H9 (cell line): ENCODE measurements around the gene FHOD3. TPM values are rescaled to one million over a fixed set of nuclear protein-coding genes. Genes with fewer than 3 reads are reported as not detected.

Experiments used
- DNase-seq: peaks from one replicate; pipeline ENCODE4 v3.0.0-alpha.2; 2017
- H2AFZ ChIP-seq: one replicate; pipeline ENCODE4 v1.6.1; 2013; ENCODE audit warnings: mild to moderate bottlenecking, low read length, control low read depth, moderate library complexity
- H2AK5ac ChIP-seq: 2 replicates; pipeline ENCODE4 v1.6.1; 2013; ENCODE audit warnings: low read length, control low read depth, mixed read lengths; ENCODE audit not compliant: insufficient read length
- H2BK120ac ChIP-seq: one replicate; pipeline ENCODE4 v1.6.1; 2013; ENCODE audit warnings: low read depth, mild to moderate bottlenecking, low read length, control low read depth, inconsistent platforms; ENCODE audit not compliant: poor library complexity, severe bottlenecking
- H2BK12ac ChIP-seq: 2 replicates; pipeline ENCODE4 v1.6.1; 2013; ENCODE audit warnings: low read length, control low read depth, mixed read lengths, low read depth; ENCODE audit not compliant: insufficient read length
- H2BK15ac ChIP-seq: 2 replicates; pipeline ENCODE4 v1.6.1; 2013; ENCODE audit warnings: low read depth, low read length, control low read depth
- H2BK20ac ChIP-seq: one replicate; pipeline ENCODE4 v1.6.1; 2013; ENCODE audit warnings: low read depth, mild to moderate bottlenecking, low read length, control low read depth, inconsistent platforms; ENCODE audit not compliant: poor library complexity, severe bottlenecking
- H2BK5ac ChIP-seq: 2 replicates; pipeline ENCODE4 v1.6.1; 2013; ENCODE audit warnings: low read length, control low read depth, mixed read lengths; ENCODE audit not compliant: insufficient read length
- H3K14ac ChIP-seq: 2 replicates; pipeline ENCODE4 v1.6.1; 2013; ENCODE audit warnings: low read length, control low read depth; ENCODE audit not compliant: insufficient read depth
- H3K18ac ChIP-seq: 2 replicates; pipeline ENCODE4 v1.6.1; 2013; ENCODE audit warnings: low read depth, mild to moderate bottlenecking, mixed read lengths, low read length, control low read depth; ENCODE audit not compliant: insufficient read length
- H3K23ac ChIP-seq: 2 replicates; pipeline ENCODE4 v1.6.1; 2013; ENCODE audit warnings: low read length, control low read depth, mixed read lengths, low read depth; ENCODE audit not compliant: insufficient read length
- H3K23me2 ChIP-seq: 2 replicates; pipeline ENCODE4 v1.6.1; 2013; ENCODE audit warnings: low read depth, mild to moderate bottlenecking, mixed read lengths, low read length, control low read depth; ENCODE audit not compliant: insufficient read length, poor library complexity, severe bottlenecking
- H3K27ac ChIP-seq: 2 replicates; pipeline ENCODE4 v1.5.1; 2013; ENCODE audit warnings: low read length, control low read depth, mixed read lengths, low read depth; ENCODE audit not compliant: insufficient read length
- H3K27me3 ChIP-seq: 2 replicates; pipeline ENCODE4 v1.6.1; 2013; ENCODE audit warnings: low read length, control low read depth, inconsistent platforms; ENCODE audit not compliant: insufficient read depth
- H3K4ac ChIP-seq: 2 replicates; pipeline ENCODE4 v1.6.1; 2013; ENCODE audit warnings: low read depth, mild to moderate bottlenecking, control low read depth, inconsistent platforms, low read length, moderate library complexity
- H3K4me1 ChIP-seq: 2 replicates; pipeline ENCODE4 v1.6.1; 2013; ENCODE audit warnings: low read length, control low read depth, inconsistent platforms; ENCODE audit not compliant: insufficient read depth
- H3K4me2 ChIP-seq: 2 replicates; pipeline ENCODE4 v1.6.1; 2013; ENCODE audit warnings: low read length, control low read depth, mixed read lengths; ENCODE audit not compliant: insufficient read length, insufficient read depth
- H3K56ac ChIP-seq: 2 replicates; pipeline ENCODE4 v1.6.1; 2013; ENCODE audit warnings: low read depth, mild to moderate bottlenecking, mixed read lengths, low read length, control low read depth; ENCODE audit not compliant: insufficient read length
- H3K79me1 ChIP-seq: 2 replicates; pipeline ENCODE4 v1.6.1; 2013; ENCODE audit warnings: low read depth, mild to moderate bottlenecking, moderate library complexity, low read length, control low read depth, inconsistent platforms; ENCODE audit not compliant: insufficient read depth, poor library complexity, severe bottlenecking
- H3K79me2 ChIP-seq: 2 replicates; pipeline ENCODE4 v1.6.1; 2013; ENCODE audit warnings: low read length, control low read depth, inconsistent platforms; ENCODE audit not compliant: insufficient read depth
- H3K9ac ChIP-seq: 2 replicates; pipeline ENCODE4 v1.6.1; 2013; ENCODE audit warnings: low read length, control low read depth, mixed read lengths; ENCODE audit not compliant: insufficient read length; ENCODE audit errors: extremely low read depth
- H3K9me3 ChIP-seq: one replicate; pipeline ENCODE4 v1.6.1; 2013; ENCODE audit warnings: low read depth, low read length, inconsistent platforms; ENCODE audit not compliant: control insufficient read depth
- H3T11ph ChIP-seq: one replicate; pipeline ENCODE4 v1.6.1; 2013; ENCODE audit warnings: mild to moderate bottlenecking, low read length, control low read depth, inconsistent platforms
- H4K20me1 ChIP-seq: one replicate; pipeline ENCODE4 v1.6.1; 2013; ENCODE audit not compliant: control insufficient read depth, insufficient read length, insufficient read depth
- H4K5ac ChIP-seq: 2 replicates; pipeline ENCODE4 v1.6.1; 2013; ENCODE audit warnings: low read depth, mild to moderate bottlenecking, mixed read lengths, low read length, control low read depth; ENCODE audit not compliant: insufficient read length
- H4K8ac ChIP-seq: replicated peaks from 2 replicates; pipeline ENCODE4 v1.6.1; 2013; ENCODE audit warnings: low read length, control low read depth, mixed read lengths, low read depth; ENCODE audit not compliant: insufficient read length
- H4K91ac ChIP-seq: 2 replicates; pipeline ENCODE4 v1.6.1; 2013; ENCODE audit warnings: low read depth, mild to moderate bottlenecking, moderate library complexity, mixed read lengths, low read length, control low read depth; ENCODE audit not compliant: insufficient read length
- H3K27ac Mint-ChIP-seq, 3 experiments: 2 replicates in 2 of 3; 3 replicates in 1 of 3; pipeline ENCODE4 v1.8.0; 2020 to 2021; ENCODE audit warnings: mixed read lengths in 3 of 3, mild to moderate bottlenecking in 1 of 3, moderate library complexity in 1 of 3
- H3K27me3 Mint-ChIP-seq: 2 replicates; pipeline ENCODE4 v1.8.0; 2021; ENCODE audit warnings: low read depth, mild to moderate bottlenecking, moderate library complexity, mixed read lengths
- H3K36me3 Mint-ChIP-seq, 3 experiments: 2 replicates in 2 of 3; 3 replicates in 1 of 3; pipeline ENCODE4 v1.8.0; 2020 to 2021; ENCODE audit warnings: low read depth in 3 of 3, mixed read lengths in 3 of 3; ENCODE audit not compliant: insufficient read depth in 1 of 3
- H3K4me1 Mint-ChIP-seq, 2 experiments: 2 replicates each; pipeline ENCODE4 v1.8.0; 2020; ENCODE audit warnings: mixed read lengths in 2 of 2
- H3K4me3 Mint-ChIP-seq, 2 experiments: 2 replicates in 1 of 2; 3 replicates in 1 of 2; pipeline ENCODE4 v1.8.0; 2020 to 2021; ENCODE audit warnings: mild to moderate bottlenecking in 2 of 2, mixed read lengths in 2 of 2, moderate library complexity in 1 of 2
- H3K9me3 Mint-ChIP-seq, 2 experiments: 2 replicates in 1 of 2; 3 replicates in 1 of 2; pipeline ENCODE4 v1.8.0; 2020; ENCODE audit warnings: mild to moderate bottlenecking in 2 of 2, mixed read lengths in 2 of 2, moderate library complexity in 1 of 2
- CTCF ChIP-seq: fragments of 200-600 bp; sonication (generic); conservative IDR thresholded peaks from 3 replicates; pipeline ENCODE4 v1.8.0; 2021; ENCODE audit warnings: antibody characterized with exemption, mild to moderate bottlenecking
- WGBS: extraction: QIAGEN DNeasy Blood & Tissue Kit; methylation state at CpG from one replicate; pipeline ENCODE4 v1.1.7; 2013; ENCODE audit warnings: missing lambda C conversion rate, low lambda C conversion rate, mixed read lengths; ENCODE audit not compliant: insufficient read length; ENCODE audit errors: extremely low coverage; 5-methylcytosine and 5-hydroxymethylcytosine counted together
- total RNA-seq: library from RNA; stranded (reverse); gene quantifications from 2 replicates; pipeline ENCODE4 v1.2.1, GENCODE V29; 2021

Gene FHOD3
- total RNA-seq, 1 experiment from 2014 or later = 8.0 TPM

GRCh38 chr18:36692921-36693332, 395.4 kb downstream of the FHOD3 start:
- Histone ChIP-seq H3K23ac (no peak overlapping the region), H4K5ac (no peak overlapping the region), H3K27ac (no peak overlapping the region), H3K9ac (no peak overlapping the region), H3K27me3 (no peaks in the 10 kb centered on the region), H2BK20ac (no peak overlapping the region), H2AFZ (no peak overlapping the region), H3K4me1 (no peaks in the 10 kb centered on the region), H3K4me2 (no peak overlapping the region), H3K14ac (no peak overlapping the region), H3K23me2 (no peaks in the 10 kb centered on the region), H3K18ac (no peak overlapping the region), H3K79me1 (no peaks in the 10 kb centered on the region), H4K91ac (no peak overlapping the region), H3K9me3 (no peaks in the 10 kb centered on the region), H2BK12ac (no peak overlapping the region), H3K4ac (no peak overlapping the region; the same call in 1 of the 2 replicates), H3K56ac (no peak overlapping the region), H3T11ph (no peak overlapping the region), H4K20me1 (no peaks in the 10 kb centered on the region), H4K8ac (no peak overlapping the region), H2BK5ac (no peak overlapping the region), H2BK120ac (no peak overlapping the region), H3K79me2 (no peaks in the 10 kb centered on the region), H2BK15ac (no peak overlapping the region), H2AK5ac (no peak overlapping the region)
- no peaks in the 10 kb centered on the region for H3K36me3 Mint-ChIP-seq
- peak overlapping the region in 1 of 3 experiments; percentile 85; a peak in 2 of 7 replicates for H3K27ac Mint-ChIP-seq
- TF ChIP-seq CTCF = no peak
- no peak for DNase-seq
- no peaks in the 10 kb centered on the region for H3K27me3 Mint-ChIP-seq
- no peaks in the 10 kb centered on the region for H3K4me1 Mint-ChIP-seq
- H3K9me3 Mint-ChIP-seq = no peaks in the 10 kb centered on the region
- WGBS = no CpG with 5 or more reads among the region's 9 CpGs
- H3K4me3 Mint-ChIP-seq = no peak overlapping the region
